Activated T-cell treated with anti-CD3 and anti-CD28 coated beads for 1 hour (primary cell): Measurements from ENCODE around the gene CEBPG.

Experiments used
- DNase-seq: peaks from one replicate; pipeline ENCODE4 v3.0.0-alpha.2; 2020; ENCODE audit warnings: low read depth

The CEBPG gene

GRCh38 chr19:33382006-33382405 is 8.5 kb downstream of the CEBPG start:
- DNase-seq: no peak

GRCh38 chr19:33382982-33383381 is 9.5 kb downstream of the CEBPG start:
- DNase-seq: no peak

GRCh38 chr19:33383720-33384292 is 10.3 kb downstream of the CEBPG start:
- no peak for DNase-seq

- DNase-seq: no peak
These were observed 11.5 kb downstream of the CEBPG start for GRCh38 chr19:33384983-33385382.

- DNase-seq: no peak
These were observed 12.4 kb downstream of the CEBPG start for GRCh38 chr19:33385956-33386355.

GRCh38 chr19:33386361-33386858 is 12.9 kb downstream of the CEBPG start:
- no peak for DNase-seq

GRCh38 chr19:33387351-33388230 is 14.1 kb downstream of the CEBPG start:
- DNase-seq: no peak

GRCh38 chr19:33388231-33388724 is 14.8 kb downstream of the CEBPG start:
- DNase-seq: no peak

GRCh38 chr19:33388725-33389420 is 15.4 kb downstream of the CEBPG start:
- DNase-seq: no peak

- no peak for DNase-seq
These were observed 16.1 kb downstream of the CEBPG start for GRCh38 chr19:33389421-33390100.

GRCh38 chr19:33390101-33390907 is 16.8 kb downstream of the CEBPG start:
- DNase-seq: no peak

GRCh38 chr19:33390908-33391630 is 17.6 kb downstream of the CEBPG start:
- DNase-seq: no peak

GRCh38 chr19:33391631-33392249 is 18.2 kb downstream of the CEBPG start:
- DNase-seq: no peak

- no peak for DNase-seq
These were observed 19.1 kb downstream of the CEBPG start for GRCh38 chr19:33392341-33393285.

- DNase-seq: no peak
These were observed 19.9 kb downstream of the CEBPG start for GRCh38 chr19:33393286-33394005.

GRCh38 chr19:33394006-33394722 is 20.7 kb downstream of the CEBPG start:
- no peak for DNase-seq

- no peak for DNase-seq
These were observed 21.4 kb downstream of the CEBPG start for GRCh38 chr19:33394723-33395560.
